Measurements from ENCODE around the gene MACROD2.

MACROD2 gene

GRCh38 chr20:15618912-15619311, 1623.6 kb downstream of the MACROD2 start:
- H3K4me3 ChIP-seq (ENCODE audit: low read length), result no peak overlapping the region
- DNase-seq (ENCODE audit: low read depth, low spot score), result no peak

GRCh38 chr20:15619341-15619740, 1624.0 kb downstream of the MACROD2 start:
- DNase-seq (ENCODE audit: low read depth, low spot score), result no peak
- no peak overlapping the region for H3K4me3 ChIP-seq (ENCODE audit: low read length)

GRCh38 chr20:15619816-15620215, 1624.5 kb downstream of the MACROD2 start:
- no peak for DNase-seq (ENCODE audit: low read depth, low spot score)
- H3K4me3 ChIP-seq (ENCODE audit: low read length), result no peak overlapping the region

- no peak for DNase-seq (ENCODE audit: low read depth, low spot score)
- H3K4me3 ChIP-seq (ENCODE audit: low read length), result no peak overlapping the region
These were observed 1627.1 kb downstream of the MACROD2 start for GRCh38 chr20:15622368-15622767.

- H3K4me3 ChIP-seq (ENCODE audit: low read length), result no peak overlapping the region
- DNase-seq (ENCODE audit: low read depth, low spot score), result no peak
These were observed 1627.9 kb downstream of the MACROD2 start for GRCh38 chr20:15623215-15623614.

- DNase-seq (ENCODE audit: low read depth, low spot score), result no peak
- H3K4me3 ChIP-seq (ENCODE audit: low read length), result no peak overlapping the region
These were observed 1630.7 kb downstream of the MACROD2 start for GRCh38 chr20:15625981-15626380.

- H3K4me3 ChIP-seq (ENCODE audit: low read length), result no peak overlapping the region
These were observed 1631.8 kb downstream of the MACROD2 start for GRCh38 chr20:15627089-15627488.

GRCh38 chr20:15627501-15627903, 1632.2 kb downstream of the MACROD2 start:
- no peak overlapping the region for H3K4me3 ChIP-seq (ENCODE audit: low read length)
- no peak for DNase-seq (ENCODE audit: low read depth, low spot score)

More at GRCh38 chr20:15627089-15627488, 1631.8 kb downstream of the MACROD2 start:
- no peak for DNase-seq (ENCODE audit: low read depth, low spot score)

- no peak overlapping the region for H3K4me3 ChIP-seq (ENCODE audit: low read length)
- DNase-seq (ENCODE audit: low read depth, low spot score), result no peak
These were observed 1633.6 kb downstream of the MACROD2 start for GRCh38 chr20:15628851-15629353.

- no peak overlapping the region for H3K4me3 ChIP-seq (ENCODE audit: low read length)
- DNase-seq (ENCODE audit: low read depth, low spot score), result no peak
These were observed 1635.0 kb downstream of the MACROD2 start for GRCh38 chr20:15630360-15630759.

GRCh38 chr20:15632680-15633079, 1637.4 kb downstream of the MACROD2 start:
- no peak overlapping the region for H3K4me3 ChIP-seq (ENCODE audit: low read length)
- no peak for DNase-seq (ENCODE audit: low read depth, low spot score)

- H3K4me3 ChIP-seq (ENCODE audit: low read length), result no peak overlapping the region
- DNase-seq (ENCODE audit: low read depth, low spot score), result no peak
These were observed 1638.8 kb downstream of the MACROD2 start for GRCh38 chr20:15634102-15634501.

- H3K4me3 ChIP-seq (ENCODE audit: low read length), result no peak overlapping the region
- no peak for DNase-seq (ENCODE audit: low read depth, low spot score)
These were observed 1642.2 kb downstream of the MACROD2 start for GRCh38 chr20:15637546-15637945.

- no peak overlapping the region for H3K4me3 ChIP-seq (ENCODE audit: low read length)
- DNase-seq (ENCODE audit: low read depth, low spot score), result no peak
These were observed 1642.8 kb downstream of the MACROD2 start for GRCh38 chr20:15637950-15638754.

GRCh38 chr20:15638816-15639215, 1643.5 kb downstream of the MACROD2 start:
- H3K4me3 ChIP-seq (ENCODE audit: low read length), result no peak overlapping the region
- DNase-seq (ENCODE audit: low read depth, low spot score), result no peak

GRCh38 chr20:15639839-15640238, 1644.5 kb downstream of the MACROD2 start:
- no peak for DNase-seq (ENCODE audit: low read depth, low spot score)
- no peak overlapping the region for H3K4me3 ChIP-seq (ENCODE audit: low read length)

- no peak overlapping the region for H3K4me3 ChIP-seq (ENCODE audit: low read length)
- no peak for DNase-seq (ENCODE audit: low read depth, low spot score)
These were observed 1646.8 kb downstream of the MACROD2 start for GRCh38 chr20:15642109-15642508.

GRCh38 chr20:15642676-15643075, 1647.4 kb downstream of the MACROD2 start:
- no peak overlapping the region for H3K4me3 ChIP-seq (ENCODE audit: low read length)
- DNase-seq (ENCODE audit: low read depth, low spot score), result no peak

GRCh38 chr20:15643713-15644112, 1648.4 kb downstream of the MACROD2 start:
- DNase-seq (ENCODE audit: low read depth, low spot score), result peak; percentile 1
- no peak overlapping the region for H3K4me3 ChIP-seq (ENCODE audit: low read length)

- H3K4me3 ChIP-seq (ENCODE audit: low read length), result no peak overlapping the region
These were observed 1650.5 kb downstream of the MACROD2 start for GRCh38 chr20:15645816-15646215.

More at GRCh38 chr20:15645816-15646215, 1650.5 kb downstream of the MACROD2 start:
- no peak for DNase-seq (ENCODE audit: low read depth, low spot score)

All from Jurkat, Clone E6-1 (cell line).